ENCODE data around the gene STON1.
A peak's percentile ranks its signal among the peaks of the same experiment; 100 is the strongest.
"Not testable (repeated sequence)": the region's sequence is repeated elsewhere in the genome, so short reads cannot be mapped to it uniquely, and the experiment has no call there.

The STON1 gene

GRCh38 chr2:48530033-48530811, at the start of gene STON1:
TSS of gene STON1 (plus strand) at chr2:48530154. CDS start at chr2:48580634, 50,480 bp downstream.
- DNase-seq (ENCODE audit: low read depth) = no peak

GRCh38 chr2:48480526-48480925, 49.4 kb upstream of the STON1 start:
- no peak for DNase-seq (ENCODE audit: low read depth)

- no peak for DNase-seq (ENCODE audit: low read depth)
These were observed 47.6 kb upstream of the STON1 start for GRCh38 chr2:48482313-48482712.

GRCh38 chr2:48482769-48483168, 47.2 kb upstream of the STON1 start:
- DNase-seq (ENCODE audit: low read depth) = no peak

- no peak for DNase-seq (ENCODE audit: low read depth)
These were observed 46.4 kb upstream of the STON1 start for GRCh38 chr2:48483506-48483905.

- no peak for DNase-seq (ENCODE audit: low read depth)
These were observed 46.0 kb upstream of the STON1 start for GRCh38 chr2:48483916-48484315.

- no peak for DNase-seq (ENCODE audit: low read depth)
These were observed 41.4 kb upstream of the STON1 start for GRCh38 chr2:48488545-48488944.

- DNase-seq (ENCODE audit: low read depth) = peak; percentile 78
These were observed 33.1 kb upstream of the STON1 start for GRCh38 chr2:48496849-48497248.

- no peak for DNase-seq (ENCODE audit: low read depth)
These were observed 25.2 kb upstream of the STON1 start for GRCh38 chr2:48504647-48505327.

GRCh38 chr2:48507111-48507510, 22.8 kb upstream of the STON1 start:
- no peak for DNase-seq (ENCODE audit: low read depth)

GRCh38 chr2:48508461-48509124, 21.4 kb upstream of the STON1 start:
- peak; percentile 50 for DNase-seq (ENCODE audit: low read depth)

- DNase-seq (ENCODE audit: low read depth) = peak; percentile 44
These were observed 19.6 kb upstream of the STON1 start for GRCh38 chr2:48510329-48510728.

GRCh38 chr2:48511849-48512470, 18.0 kb upstream of the STON1 start:
- DNase-seq (ENCODE audit: low read depth) = no peak

- no peak for DNase-seq (ENCODE audit: low read depth)
These were observed 17.4 kb upstream of the STON1 start for GRCh38 chr2:48512571-48512970.

- no peak for DNase-seq (ENCODE audit: low read depth)
These were observed 15.5 kb upstream of the STON1 start for GRCh38 chr2:48514348-48515003.

- no peak for DNase-seq (ENCODE audit: low read depth)
These were observed 14.4 kb upstream of the STON1 start for GRCh38 chr2:48515513-48515985.

- DNase-seq (ENCODE audit: low read depth) = peak; percentile 73
These were observed 10.4 kb upstream of the STON1 start for GRCh38 chr2:48519593-48519992.

GRCh38 chr2:48524756-48525155, 5.2 kb upstream of the STON1 start:
- DNase-seq (ENCODE audit: low read depth) = not testable (repeated sequence)

- DNase-seq (ENCODE audit: low read depth) = no peak
These were observed 4.5 kb upstream of the STON1 start for GRCh38 chr2:48525269-48525943.

- no peak for DNase-seq (ENCODE audit: low read depth)
These were observed 2.6 kb upstream of the STON1 start for GRCh38 chr2:48527226-48527885.

- DNase-seq (ENCODE audit: low read depth) = no peak
These were observed 1.5 kb upstream of the STON1 start for GRCh38 chr2:48528431-48528830.
